ENCODE data around the gene UBE2E3.

DNA sequence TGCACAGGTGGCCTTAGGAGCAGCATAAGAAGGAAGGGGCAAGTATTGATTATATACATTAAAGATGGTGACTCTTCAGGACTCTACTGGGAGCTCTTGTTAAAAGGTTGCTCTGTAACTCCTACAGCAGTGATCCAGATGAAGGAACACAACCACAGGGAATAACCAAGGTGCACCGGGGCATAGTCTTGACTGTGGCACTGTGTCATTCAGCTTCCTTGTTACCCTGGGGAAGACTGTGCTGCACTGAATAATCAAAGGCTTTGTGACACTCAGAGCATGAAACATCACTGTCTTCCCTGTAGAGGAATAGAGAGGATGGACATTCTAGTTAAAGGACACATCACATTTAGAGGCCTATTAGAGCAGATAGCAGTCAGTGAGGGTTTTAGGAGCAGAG lies 105.3 kb downstream of the UBE2E3 start:
- TF ChIP-seq POLR2A (IDR thresholded peaks at IDR 0.05) (no peak), CTCF (IDR thresholded peaks at IDR 0.05) (no peak)

Data from esophagus squamous epithelium (tissue), 4 donors.